CD4-positive, alpha-beta T cell (primary cell): ENCODE results near the gene UMPS. TPM values are rescaled to one million over a fixed set of nuclear protein-coding genes. Genes with fewer than 3 reads are reported as not detected.

Source experiments
- ATAC-seq: fragments of 200-7000 bp; cut with Tn5 transposase; one replicate; pipeline ENCODE4 v1.10.0; 2022; ENCODE audit warnings: mild to moderate bottlenecking; ENCODE audit not compliant: poor library complexity
- CTCF ChIA-PET: fragments of 350-600 bp; sonication (Branson Sonifier 250); formaldehyde crosslinking; loops from one replicate; lab custom pipeline; 2021; ENCODE audit warnings: antibody characterized with exemption, inconsistent platforms; lab: Charles Lee
- POLR2A ChIA-PET: fragments of 350-600 bp; sonication (Branson Sonifier 250); formaldehyde crosslinking; loops from one replicate; lab custom pipeline; 2021; ENCODE audit warnings: antibody characterized with exemption, inconsistent platforms; lab: Charles Lee
- DNase-seq, 14 experiments: peaks; one replicate each; pipeline ENCODE4 v3.0.0-alpha.2; 2013 to 2020; ENCODE audit warnings: mixed read lengths in 2 of 14
- H3K27ac ChIP-seq, 2 donors: one replicate each; pipeline versions ENCODE4 v1.5.1 to v1.7.0; 2013; ENCODE audit warnings: low read length in 2 of 2, low read depth in 1 of 2, mild to moderate bottlenecking in 1 of 2
- H3K27me3 ChIP-seq, 2 experiments: 1 replicate in 1 of 2; 2 replicates in 1 of 2; pipeline versions ENCODE4 v1.6.1 to v1.7.0; 2013; ENCODE audit warnings: low read length in 2 of 2, control low read depth in 1 of 2, mild to moderate bottlenecking in 1 of 2, moderate library complexity in 1 of 2; ENCODE audit not compliant: insufficient read depth in 2 of 2, control insufficient read depth in 1 of 2
- H3K36me3 ChIP-seq: one replicate; pipeline ENCODE4 v1.6.1; 2013; ENCODE audit warnings: low read length, control low read depth; ENCODE audit not compliant: insufficient read depth
- H3K4me1 ChIP-seq: one replicate; pipeline ENCODE4 v1.6.1; 2013; ENCODE audit warnings: low read length, control low read depth; ENCODE audit not compliant: insufficient read depth
- H3K4me3 ChIP-seq: one replicate; pipeline ENCODE4 v1.5.1; 2013; ENCODE audit warnings: mild to moderate bottlenecking, low read length, moderate library complexity
- H3K9me3 ChIP-seq, 2 experiments: 1 replicate in 1 of 2; 2 replicates in 1 of 2; pipeline versions ENCODE4 v1.6.1 to v1.7.0; 2013; ENCODE audit warnings: low read length in 2 of 2, mild to moderate bottlenecking in 2 of 2, control low read depth in 1 of 2, moderate library complexity in 1 of 2; ENCODE audit not compliant: control insufficient read depth in 1 of 2, insufficient read depth in 1 of 2
- H3K27ac Mint-ChIP-seq: one replicate; pipeline ENCODE4 v1.8.0; 2020; ENCODE audit warnings: mixed read lengths
- H3K27me3 Mint-ChIP-seq: one replicate; pipeline ENCODE4 v1.8.0; 2021; ENCODE audit warnings: mixed read lengths
- H3K36me3 Mint-ChIP-seq: one replicate; pipeline ENCODE4 v1.8.0; 2021; ENCODE audit warnings: low read depth, mixed read lengths
- H3K4me1 Mint-ChIP-seq: one replicate; pipeline ENCODE4 v1.8.0; 2021; ENCODE audit warnings: low read depth, mixed read lengths
- H3K4me3 Mint-ChIP-seq: one replicate; pipeline ENCODE4 v1.8.0; 2020; ENCODE audit warnings: mild to moderate bottlenecking, mixed read lengths
- H3K9me3 Mint-ChIP-seq: one replicate; pipeline ENCODE4 v1.8.0; 2020; ENCODE audit warnings: mixed read lengths
- CTCF ChIP-seq: fragments of 200-600 bp; IDR thresholded peaks from one replicate; pipeline ENCODE4 v1.8.0; 2022; ENCODE audit warnings: antibody characterized with exemption, mild to moderate bottlenecking
- intact Hi-C, 2 experiments: fragments of 100-400 bp; cut with DNase I in 1 of 2; cut with micrococcal nuclease in 1 of 2; formaldehyde crosslinking; loops; one replicate each; pipeline versions ENCODE4 v1.15.1 to v1.9.0; 2023 to 2025; cut with DNase I, micrococcal nuclease
- total RNA-seq, 174 experiments: library from RNA in 2 of 174; stranded (reverse) in 2 of 174; gene quantifications; one replicate each; pipeline ENCODE4 v1.2.3 and lab custom pipeline; 2021 to 2026

UMPS gene
- total RNA-seq, 2 experiments from 2014 or later: 19.5 to 19.7 TPM

- Mint-ChIP-seq H3K9me3 (no peaks in the 10 kb centered on the region), H3K4me3 (no peak overlapping the region), H3K36me3 (no peaks in the 10 kb centered on the region), H3K4me1 (no peaks in the 10 kb centered on the region), H3K27me3 (peaks cover 9% of the 10 kb centered on the region), H3K27ac (no peak overlapping the region)
- intact Hi-C loops: no loop called here
- Histone ChIP-seq H3K4me1 (no peaks in the 10 kb centered on the region), H3K27me3 (no peaks in the 10 kb centered on the region), H3K36me3 (no peaks in the 10 kb centered on the region), H3K27ac (no peak overlapping the region), H3K4me3 (no peak overlapping the region), H3K9me3 (no peaks in the 10 kb centered on the region)
- ATAC-seq: no peak
- POLR2A ChIA-PET: no interaction called here
- CTCF ChIA-PET: no interaction called here
- no peak for TF ChIP-seq CTCF
- DNase-seq: no peak
Observed at GRCh38 chr3:124694486-124694885, 35.8 kb upstream of the UMPS start.

GRCh38 chr3:124695369-124695768, 34.9 kb upstream of the UMPS start:
- POLR2A ChIA-PET: no interaction called here
- peaks cover 12% of the 10 kb centered on the region for H3K27me3 Mint-ChIP-seq
- no peak overlapping the region for H3K4me3 Mint-ChIP-seq
- H3K4me1 Mint-ChIP-seq: no peaks in the 10 kb centered on the region
- H3K9me3 Mint-ChIP-seq: no peaks in the 10 kb centered on the region
- no peaks in the 10 kb centered on the region for H3K9me3 ChIP-seq
- H3K4me1 ChIP-seq: no peaks in the 10 kb centered on the region
- no peak for TF ChIP-seq CTCF
- H3K27me3 ChIP-seq: peaks cover 2 to 4% of the 10 kb centered on the region in 2 experiments
- no peaks in the 10 kb centered on the region for H3K36me3 Mint-ChIP-seq
- H3K36me3 ChIP-seq: no peaks in the 10 kb centered on the region
- no peak overlapping the region for H3K27ac Mint-ChIP-seq
- H3K4me3 ChIP-seq: no peak overlapping the region
- no peak overlapping the region for H3K27ac ChIP-seq
- no peak for DNase-seq
- CTCF ChIA-PET: no interaction called here
- ATAC-seq: no peak
- intact Hi-C loops: no loop called here

GRCh38 chr3:124696006-124696405, 34.2 kb upstream of the UMPS start:
- H3K9me3 Mint-ChIP-seq: no peaks in the 10 kb centered on the region
- no peak overlapping the region for H3K27ac ChIP-seq
- no peak for ATAC-seq
- H3K9me3 ChIP-seq: no peaks in the 10 kb centered on the region
- no peak for DNase-seq
- H3K27ac Mint-ChIP-seq: no peak overlapping the region
- ChIA-PET CTCF (no interaction called here), POLR2A (no interaction called here)
- intact Hi-C loops: no loop called here
- TF ChIP-seq CTCF: no peak
- no peaks in the 10 kb centered on the region for H3K4me1 ChIP-seq
- peaks cover 15% of the 10 kb centered on the region for H3K27me3 Mint-ChIP-seq
- no peak overlapping the region for H3K4me3 Mint-ChIP-seq
- no peaks in the 10 kb centered on the region for H3K36me3 ChIP-seq
- no peak overlapping the region for H3K4me3 ChIP-seq
- peaks cover 2 to 11% of the 10 kb centered on the region in 2 experiments for H3K27me3 ChIP-seq
- no peaks in the 10 kb centered on the region for H3K36me3 Mint-ChIP-seq
- H3K4me1 Mint-ChIP-seq: no peaks in the 10 kb centered on the region
